COR-L47 (cell line): ENCODE measurements around the gene WWOX.
"Not testable (repeated sequence)": the region's sequence is repeated elsewhere in the genome, so short reads cannot be mapped to it uniquely, and the experiment has no call there.

Experiments used
- DNase-seq: peaks from one replicate; lab custom pipeline; 2025; lab: John Stamatoyannopoulos, UW

Gene WWOX

GRCh38 chr16:79037521-79038373 is 938.3 kb downstream of the WWOX start:
- no peak for DNase-seq

DNA sequence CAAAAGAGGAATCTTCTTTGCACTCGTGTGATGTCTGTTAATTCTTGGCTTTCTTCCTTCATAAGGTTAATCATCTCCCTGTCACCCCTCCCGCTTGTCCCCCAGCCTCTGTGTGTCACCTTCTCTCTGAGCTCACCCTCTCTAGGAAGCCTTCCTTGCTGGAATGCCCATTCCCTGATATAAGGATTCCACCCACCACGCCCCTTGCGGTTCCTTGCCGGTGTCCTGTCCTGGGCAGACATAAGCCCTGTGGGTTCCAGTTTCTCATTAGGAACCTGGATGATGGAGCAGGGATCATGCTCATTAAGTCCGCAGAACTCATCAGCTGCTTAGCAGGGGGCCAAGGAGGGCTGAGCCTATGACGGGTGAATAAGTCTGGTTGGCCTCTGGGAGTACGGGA is 941.8 kb downstream of the WWOX start:
- no peak for DNase-seq

DNA sequence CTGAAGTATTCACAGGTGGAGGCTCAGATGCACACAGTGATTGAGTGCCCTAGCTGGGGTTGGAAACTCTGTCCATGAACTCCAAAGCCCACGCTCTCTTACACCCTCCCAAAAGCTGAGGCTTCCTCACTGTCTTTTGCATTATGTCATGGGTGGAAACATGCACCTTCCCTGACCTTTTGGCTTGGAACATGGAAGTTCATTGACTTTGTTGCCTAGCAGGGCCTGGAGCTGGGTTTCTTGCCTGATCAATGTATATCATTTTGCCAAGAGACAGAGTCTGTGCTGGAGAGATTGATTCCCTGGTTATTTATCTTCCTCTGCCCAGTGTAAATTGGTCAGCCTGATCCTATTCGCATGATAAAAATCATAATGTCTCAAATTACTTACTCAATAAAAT is 942.7 kb downstream of the WWOX start:
- no peak for DNase-seq

DNA sequence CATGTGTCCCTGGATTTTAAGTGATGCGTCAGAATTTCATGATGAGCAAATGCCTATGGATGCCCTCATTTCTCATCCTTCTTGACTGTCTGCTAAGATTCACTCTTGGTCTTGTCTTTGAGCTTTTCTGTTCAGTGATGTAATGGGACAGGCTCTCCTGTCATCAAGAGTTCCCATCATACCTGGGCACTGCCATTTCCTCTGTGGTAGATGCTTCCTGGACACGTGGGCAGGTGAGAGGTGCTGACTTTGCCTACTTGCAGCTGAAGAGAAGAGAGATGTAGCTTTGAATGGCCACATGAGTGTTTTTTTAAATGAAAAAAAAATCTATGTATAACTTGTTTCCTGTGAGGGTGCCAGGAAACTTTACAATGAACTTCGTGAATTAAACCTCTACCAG is 943.4 kb downstream of the WWOX start:
- DNase-seq, result no peak

GRCh38 chr16:79045191-79045590 is 945.7 kb downstream of the WWOX start:
- DNase-seq, result no peak

- DNase-seq, result no peak
Observed at GRCh38 chr16:79047337-79047736, 947.9 kb downstream of the WWOX start.

GRCh38 chr16:79049040-79049439 is 949.6 kb downstream of the WWOX start:
- DNase-seq, result no peak

DNA sequence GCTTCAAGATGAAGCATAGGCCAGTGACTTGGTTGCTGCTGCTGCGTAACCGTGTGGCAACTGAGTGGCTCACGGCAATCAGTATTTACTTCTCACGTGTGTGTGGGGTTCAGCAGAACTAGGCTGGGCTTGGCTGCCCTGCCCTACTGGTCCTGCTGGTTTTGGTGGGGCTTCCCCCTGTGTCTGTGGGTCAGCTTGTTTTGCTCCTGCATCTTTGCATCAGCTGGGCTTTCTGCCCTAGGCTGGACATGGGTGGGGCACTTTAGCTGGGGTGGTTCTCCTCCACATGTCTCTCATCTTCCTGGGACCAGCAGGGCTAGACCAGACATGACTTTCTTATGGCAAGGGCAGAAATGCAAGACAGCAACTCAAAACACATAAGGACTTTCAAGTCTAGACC is 950.6 kb downstream of the WWOX start:
- no peak for DNase-seq

DNA sequence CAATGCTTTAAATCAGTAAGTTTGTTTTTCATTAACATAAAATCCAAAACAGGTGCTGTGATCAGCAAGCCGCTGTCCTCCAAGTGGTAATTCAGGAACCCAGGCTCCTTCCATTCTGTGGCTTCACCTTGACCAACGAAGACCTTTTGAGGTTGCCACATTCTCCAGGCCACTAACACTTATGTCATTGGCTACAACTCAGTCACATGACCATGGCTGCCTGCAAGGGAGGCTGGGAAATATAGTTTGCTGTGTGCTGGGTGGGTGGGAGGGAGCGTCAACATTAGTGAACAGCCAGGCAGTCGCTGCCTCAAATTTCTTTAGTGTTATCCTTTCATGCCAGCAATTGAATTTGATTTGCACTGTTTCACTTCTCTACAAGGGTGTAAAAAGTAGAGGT is 951.9 kb downstream of the WWOX start:
- no peak for DNase-seq

DNA sequence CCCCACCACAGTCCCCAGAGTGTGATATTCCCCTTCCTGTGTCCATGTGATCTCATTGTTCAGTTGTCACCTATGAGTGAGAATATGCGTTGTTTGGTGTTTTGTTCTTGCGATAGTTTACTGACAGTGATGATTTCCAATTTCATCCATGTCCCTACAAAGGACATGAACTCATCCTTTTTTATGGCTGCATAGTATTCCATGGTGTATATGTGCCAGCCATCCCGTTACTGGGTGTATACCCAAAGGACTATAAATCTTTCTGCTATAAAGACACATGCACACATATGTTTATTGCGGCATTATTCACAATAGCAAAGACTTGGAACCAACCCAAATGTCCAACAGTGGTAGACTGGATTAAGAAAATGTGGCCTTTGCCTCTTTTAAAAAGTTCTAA is 952.7 kb downstream of the WWOX start:
- DNase-seq, result not testable (repeated sequence)

- DNase-seq, result no peak
Observed at GRCh38 chr16:79053577-79053976, 954.1 kb downstream of the WWOX start.

- DNase-seq, result no peak
Observed at GRCh38 chr16:79054211-79054984, 954.9 kb downstream of the WWOX start.

- no peak for DNase-seq
Observed at GRCh38 chr16:79055251-79055970, 956.0 kb downstream of the WWOX start.

DNA sequence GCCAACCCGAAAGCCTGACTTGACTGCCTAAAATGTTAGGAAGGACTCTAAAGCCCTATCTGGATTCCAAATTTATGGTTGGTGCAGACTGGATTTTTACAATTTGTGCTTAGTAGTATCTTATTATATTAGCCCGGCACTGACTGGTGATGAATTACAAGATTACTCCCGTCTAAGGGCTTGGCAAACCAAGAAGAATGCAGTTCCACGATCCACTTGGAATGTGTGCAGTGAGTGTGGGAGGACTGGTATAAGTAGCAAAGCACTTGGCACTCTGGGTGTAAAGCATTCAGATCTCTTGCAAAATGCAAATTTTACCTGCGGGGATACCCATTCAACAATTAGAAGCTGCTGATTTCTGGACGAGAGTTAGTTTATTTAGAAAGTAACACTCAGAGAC is 961.7 kb downstream of the WWOX start:
- no peak for DNase-seq

DNA sequence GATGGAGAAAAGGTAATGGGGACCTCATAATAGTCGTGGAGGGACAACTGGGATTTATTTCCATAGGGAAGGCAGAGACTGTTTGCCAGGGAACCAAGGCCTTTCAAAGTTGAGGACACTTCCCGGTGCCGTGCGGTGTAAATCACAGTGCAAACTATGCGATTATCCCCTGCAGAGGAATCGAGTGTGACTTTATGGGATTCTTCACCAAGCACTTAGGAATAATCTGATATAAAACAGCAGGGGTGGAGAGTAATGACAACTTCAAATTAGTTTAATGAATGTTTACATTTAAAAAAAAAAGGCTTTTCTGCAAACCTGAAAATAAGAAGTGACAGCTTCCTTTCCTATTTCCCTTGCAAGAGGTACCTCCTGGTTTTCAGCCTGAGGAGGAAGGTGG is 962.9 kb downstream of the WWOX start:
- DNase-seq, result peak; percentile 75

DNA sequence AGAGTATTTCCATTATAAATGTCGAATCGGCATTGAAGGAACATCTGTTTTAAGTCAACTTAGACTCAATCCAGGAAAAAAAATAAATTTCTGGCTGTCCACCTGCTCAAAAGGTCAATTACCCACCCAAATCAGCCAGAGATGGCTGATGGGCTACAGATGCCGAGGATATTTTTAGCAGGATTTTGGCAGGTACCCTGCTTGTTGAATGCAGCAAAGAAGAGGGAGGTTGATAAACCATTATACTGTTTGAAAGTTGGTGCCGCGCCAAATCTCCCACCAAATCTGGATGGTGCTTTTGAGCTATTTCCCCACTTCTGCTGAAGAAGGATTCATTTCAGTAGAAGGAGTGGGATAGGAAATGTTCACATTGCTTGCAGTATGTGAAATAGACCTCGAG is 963.4 kb downstream of the WWOX start:
- DNase-seq, result no peak

- no peak for DNase-seq
Observed at GRCh38 chr16:79064256-79064972, 965.0 kb downstream of the WWOX start.

DNA sequence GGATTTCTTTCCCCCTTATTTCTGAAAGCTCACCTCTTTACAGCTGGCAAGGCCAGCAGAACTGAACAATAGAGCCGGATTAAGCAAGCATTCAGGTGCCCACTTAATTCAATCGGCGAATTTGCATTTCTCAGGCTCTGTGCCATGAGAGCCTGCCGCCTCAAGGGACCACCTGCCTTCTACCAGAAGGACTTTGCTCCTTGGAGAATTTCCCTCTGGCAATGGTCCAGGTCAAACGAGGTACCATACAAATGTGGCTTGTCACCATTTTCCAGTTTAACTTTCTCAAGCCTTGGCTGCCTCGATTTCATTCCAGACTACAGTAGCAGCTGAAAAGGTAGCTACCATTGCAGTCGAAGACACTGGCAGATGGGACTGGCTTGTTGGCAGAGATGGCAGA is 967.1 kb downstream of the WWOX start:
- DNase-seq, result peak; percentile 16

DNA sequence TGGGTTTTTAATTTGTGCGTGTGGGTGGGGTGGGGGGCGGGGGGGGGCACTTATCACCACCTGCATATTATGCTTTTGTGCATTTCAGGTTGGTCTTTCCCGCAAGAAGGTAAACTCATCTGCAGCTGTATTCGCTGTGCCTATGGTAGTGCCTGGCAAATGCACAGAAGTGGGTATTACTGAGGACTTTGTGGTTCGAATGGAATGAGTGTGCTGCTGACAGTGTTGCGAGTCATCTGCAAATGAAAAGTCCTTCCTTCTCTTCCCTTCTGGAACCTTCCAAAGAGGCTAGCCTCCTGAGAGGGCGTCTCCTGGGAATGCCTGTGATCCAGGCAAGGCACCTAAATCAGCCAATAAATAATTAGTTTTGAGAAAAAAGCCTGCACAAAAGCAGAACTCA is 968.1 kb downstream of the WWOX start:
- DNase-seq, result no peak

DNA sequence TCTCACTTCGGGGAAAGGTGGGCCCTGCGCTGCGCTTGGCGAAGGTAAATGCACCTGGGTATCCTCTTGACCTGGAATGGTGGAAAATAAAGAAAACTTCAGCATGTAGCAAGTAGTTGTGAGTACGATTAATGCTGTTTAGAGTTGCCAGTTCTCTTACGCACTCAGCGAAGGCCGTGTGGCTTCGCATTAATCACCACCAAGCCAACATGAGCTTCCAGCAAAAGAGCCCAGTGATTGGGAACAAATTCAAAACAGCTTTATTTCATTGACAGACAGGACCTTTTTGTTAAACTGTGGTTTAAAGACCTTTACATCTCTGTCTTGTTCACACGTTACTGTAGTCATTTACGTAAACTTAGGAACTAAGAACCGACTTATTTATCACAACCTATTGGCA is 969.7 kb downstream of the WWOX start:
- no peak for DNase-seq

DNA sequence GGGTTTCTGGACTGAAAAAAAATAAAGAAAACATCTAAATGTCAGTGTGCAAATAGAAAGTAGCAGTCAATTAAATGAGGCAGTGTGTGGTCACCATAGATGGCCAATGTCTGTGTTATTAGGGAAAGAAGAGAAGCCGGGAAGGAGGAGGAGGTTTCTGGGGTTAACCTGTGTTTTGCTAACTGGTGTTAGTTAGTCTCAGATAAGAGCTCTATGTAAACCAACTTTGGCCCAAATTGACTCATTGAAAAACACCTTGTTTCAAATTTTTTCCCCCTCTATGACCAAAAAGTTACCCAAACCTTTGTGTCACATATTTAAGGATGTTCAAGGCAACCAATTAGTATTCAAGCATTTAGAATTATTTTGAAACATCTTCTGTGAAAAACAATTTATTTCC is 970.2 kb downstream of the WWOX start:
- DNase-seq, result no peak

DNA sequence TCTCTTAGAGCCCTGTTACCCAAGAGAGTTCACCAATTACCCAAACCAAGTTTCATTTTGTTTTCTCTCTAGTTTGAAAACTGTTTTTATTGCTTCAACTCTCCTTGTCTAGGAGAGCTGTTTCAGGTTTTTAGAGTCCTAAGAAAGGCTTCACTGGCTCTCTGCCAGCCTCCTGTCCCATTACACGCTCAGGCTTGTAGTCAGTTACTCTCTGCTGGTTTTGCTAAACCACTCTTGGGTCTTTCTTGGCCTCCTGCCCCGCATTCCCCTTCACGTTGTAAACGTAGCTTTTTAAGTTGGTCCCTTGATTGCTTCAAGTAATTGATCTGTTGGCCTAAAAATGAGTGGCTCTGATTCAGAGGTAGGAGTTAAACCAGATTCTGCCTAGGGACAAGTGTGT is 972.0 kb downstream of the WWOX start:
- no peak for DNase-seq
